Measurements from ENCODE around the gene AFDN.

GRCh38 chr6:167984876-167985604, 158.3 kb downstream of the AFDN start:
- no peak for TF ChIP-seq CTCF (conservative IDR thresholded peaks at IDR 0.05 in 1 of 2, IDR thresholded peaks at IDR 0.05 in 1 of 2; ENCODE audit: low read depth in 1 of 2, low read length in 2 of 2)
- no peak for TF ChIP-seq EZH2 (IDR thresholded peaks at IDR 0.05; ENCODE audit: low read length, missing control alignments)
